Activated CD4-positive, alpha-beta T cell treated with anti-CD3 and anti-CD28 coated beads, Interleukin-10, Interleukin-2, amounts not matched to agents 100 ng/mL and 50 ng/mL, durations not matched to agents 16 hours and 8 hours (primary cell): ENCODE data around the gene TPM2.
"Not testable (repeated sequence)": the region's sequence is repeated elsewhere in the genome, so short reads cannot be mapped to it uniquely, and the experiment has no call there.

Experiments
- DNase-seq: peaks from one replicate; pipeline ENCODE4 v3.0.0-alpha.2; 2020

Gene TPM2

DNA sequence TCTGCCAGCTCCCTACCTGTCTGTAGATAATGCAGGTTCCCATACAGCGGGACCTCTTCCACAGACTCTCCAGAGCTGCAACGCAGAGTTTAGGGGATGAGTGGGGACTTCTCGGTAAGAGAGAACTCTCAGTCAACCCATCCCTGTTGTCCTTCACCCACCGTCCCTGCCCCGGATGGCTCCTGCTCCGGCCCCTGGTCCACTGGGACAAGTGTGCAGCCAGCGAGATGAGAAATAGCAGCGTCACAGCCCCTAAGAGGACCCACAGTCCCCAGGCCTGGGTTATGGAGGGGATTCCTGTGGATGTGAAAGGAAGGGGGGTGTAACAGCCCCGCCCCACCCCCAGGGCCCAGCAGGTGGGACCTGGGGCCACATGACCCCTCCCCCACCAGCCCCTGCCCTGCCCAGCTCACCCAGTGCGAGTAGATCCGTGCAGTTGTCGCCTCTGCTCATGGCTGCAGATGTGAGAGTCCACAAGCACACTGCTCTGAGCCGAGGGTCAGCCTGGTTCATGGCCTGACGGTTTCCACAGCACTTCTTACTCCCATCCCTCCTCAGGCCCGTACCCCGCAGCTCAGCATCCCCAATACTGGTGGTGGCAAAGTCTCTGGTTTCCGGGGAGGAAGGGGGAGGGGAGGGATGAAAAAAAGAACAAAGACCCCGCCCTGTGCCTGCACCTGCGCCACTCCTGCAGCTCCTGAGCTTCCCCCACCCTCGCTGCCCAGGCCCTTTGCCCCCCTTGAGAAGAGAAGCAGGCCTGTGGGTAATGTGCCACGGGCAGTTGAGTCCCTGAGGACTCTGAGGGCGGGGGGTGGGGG lies 39.2 kb downstream of the TPM2 start, which contains the start of gene SIT1:
Gene SIT1 (minus strand): TSS at position 591 of the 818 bp plus-strand sequence. CDS start 78 bp downstream, at position 513.
- peak; percentile 50 for DNase-seq

DNA sequence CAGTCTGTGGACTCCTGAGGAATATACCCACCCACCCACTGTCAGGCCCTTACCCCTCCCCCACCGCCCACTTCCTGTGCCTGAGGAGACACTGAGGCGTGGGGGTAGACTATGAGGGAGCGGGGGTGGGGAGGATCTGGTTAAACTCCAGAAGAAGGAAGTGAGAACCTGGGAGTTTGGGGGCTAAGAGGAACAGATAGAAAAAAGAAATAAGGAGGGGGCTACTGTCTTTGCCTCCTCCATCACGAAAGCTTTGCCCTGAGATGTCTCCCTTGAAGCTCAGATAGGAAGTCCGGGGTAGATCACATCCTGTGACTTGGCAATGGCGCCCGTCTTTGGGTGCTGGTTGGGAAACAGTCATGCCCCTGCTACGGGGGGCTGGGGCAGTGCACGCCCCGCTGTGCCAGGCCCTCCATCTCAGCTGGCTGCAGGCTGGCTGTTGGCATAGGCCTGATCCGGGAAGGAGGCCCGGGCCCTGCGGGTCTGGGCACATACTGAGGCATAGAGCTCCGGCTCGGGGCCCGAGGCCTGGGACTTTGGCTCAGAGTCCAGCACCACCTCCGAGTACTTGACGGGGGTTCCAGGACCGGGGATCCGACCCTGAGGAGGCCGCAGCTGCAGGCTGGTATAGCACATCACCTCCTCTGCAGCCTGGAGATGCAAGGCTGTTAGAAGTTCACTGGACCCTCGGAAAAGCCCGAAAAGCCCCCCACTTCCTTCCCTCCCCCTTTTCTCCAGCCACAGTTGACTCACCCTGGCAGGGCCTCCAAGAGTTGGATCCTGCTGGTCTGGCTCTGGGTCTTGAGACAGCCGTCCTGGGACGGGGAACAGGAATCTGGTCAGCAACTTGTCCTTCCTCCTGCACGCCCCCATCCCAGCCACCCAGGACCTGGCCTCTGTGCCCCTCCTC lies 40.0 kb downstream of the TPM2 start:
- DNase-seq: peak; percentile 65

DNA sequence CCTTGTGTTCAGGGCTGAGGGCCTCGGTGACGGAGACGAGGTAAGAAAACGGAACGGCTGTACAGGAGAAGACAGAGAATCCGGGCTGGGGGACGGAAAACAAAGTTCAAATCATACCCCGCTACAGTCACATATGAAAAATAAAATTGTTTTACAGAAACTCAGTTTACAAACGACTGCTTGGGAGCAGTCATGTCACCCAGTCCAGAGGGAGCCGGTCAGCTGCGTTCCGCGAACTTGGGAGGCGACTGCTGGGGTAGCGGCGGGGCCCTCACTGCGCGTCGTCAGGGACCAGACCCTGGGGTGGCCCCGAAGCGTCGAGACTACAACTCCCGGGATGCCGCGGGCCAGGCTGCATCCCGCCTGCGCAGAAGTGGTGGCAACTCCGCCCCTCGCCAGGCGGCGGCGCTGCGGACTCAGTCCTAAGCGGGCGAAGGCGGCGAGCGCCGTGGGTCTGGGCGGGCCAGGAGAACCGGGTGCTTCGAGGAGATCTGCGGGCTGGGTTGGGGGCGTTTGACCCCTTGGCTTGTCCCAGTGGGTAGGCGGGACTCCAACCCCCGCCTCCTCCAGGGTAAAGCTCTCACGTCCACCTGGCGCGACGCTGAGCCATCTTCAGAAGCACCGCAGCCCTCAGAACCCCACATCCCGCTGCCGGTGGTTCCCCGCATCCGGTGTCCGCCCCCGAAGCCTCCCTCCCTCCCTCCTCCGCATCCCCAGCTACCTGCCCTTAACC lies 43.0 kb downstream of the TPM2 start:
- DNase-seq: peak; percentile 94

DNA sequence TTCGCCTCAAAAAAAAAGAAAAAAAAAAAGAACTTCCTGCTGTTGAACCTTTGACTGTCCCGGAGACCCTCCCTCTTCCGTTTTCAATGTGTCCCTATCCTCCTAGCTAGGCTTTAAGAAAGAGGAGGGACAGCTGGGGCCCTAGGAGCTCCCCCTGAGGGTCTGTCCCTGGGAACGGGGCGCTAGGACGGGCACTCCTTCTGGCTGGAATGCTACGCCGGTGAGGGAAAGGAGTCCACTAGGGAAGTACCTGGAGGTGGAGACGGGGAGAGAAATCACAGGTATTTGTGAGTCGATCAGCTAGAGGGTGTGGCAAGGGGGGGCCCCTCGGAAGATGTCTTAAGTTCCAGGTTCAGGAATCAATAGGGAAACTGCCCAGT lies 43.6 kb downstream of the TPM2 start:
- DNase-seq: peak; percentile 25

DNA sequence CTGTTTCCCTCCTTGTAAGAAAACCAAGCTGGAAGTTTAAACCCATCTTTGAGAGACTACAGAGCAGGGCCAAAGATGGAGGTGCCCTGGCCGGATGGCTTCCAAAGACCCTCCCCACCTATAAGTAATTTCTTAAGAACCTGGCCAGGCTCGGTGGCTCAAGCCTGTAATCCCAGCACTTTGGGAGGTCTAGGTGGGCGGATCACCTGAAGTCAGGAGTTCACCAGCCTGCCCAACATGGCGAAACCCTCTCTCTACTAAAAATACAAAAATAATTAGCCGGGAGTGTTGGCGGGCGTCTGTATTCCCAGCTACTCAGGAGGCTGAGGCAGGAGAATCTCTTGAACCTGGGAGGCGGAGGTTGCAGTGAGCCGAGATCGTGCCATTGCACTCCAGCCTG lies 44.0 kb downstream of the TPM2 start:
- not testable (repeated sequence) for DNase-seq

DNA sequence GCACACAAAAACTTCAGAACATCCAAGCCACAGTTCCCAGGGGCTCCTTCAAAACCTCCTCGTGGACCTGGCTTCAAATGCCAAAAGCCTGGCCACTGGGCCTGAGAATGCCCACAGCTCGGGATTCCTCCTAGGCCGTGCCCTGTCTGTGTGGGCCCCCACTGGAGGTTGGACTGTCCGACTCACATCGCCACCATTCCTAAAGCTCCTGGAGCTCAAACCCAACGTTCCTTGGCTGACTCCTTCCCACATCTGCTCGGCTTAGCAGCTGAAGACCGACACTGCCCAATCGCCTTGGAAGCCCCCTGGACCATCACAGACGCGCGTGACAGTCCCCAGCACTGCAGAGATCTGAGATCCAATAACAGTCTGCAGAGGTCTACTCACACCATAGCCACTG lies 46.7 kb downstream of the TPM2 start:
- DNase-seq: no peak

DNA sequence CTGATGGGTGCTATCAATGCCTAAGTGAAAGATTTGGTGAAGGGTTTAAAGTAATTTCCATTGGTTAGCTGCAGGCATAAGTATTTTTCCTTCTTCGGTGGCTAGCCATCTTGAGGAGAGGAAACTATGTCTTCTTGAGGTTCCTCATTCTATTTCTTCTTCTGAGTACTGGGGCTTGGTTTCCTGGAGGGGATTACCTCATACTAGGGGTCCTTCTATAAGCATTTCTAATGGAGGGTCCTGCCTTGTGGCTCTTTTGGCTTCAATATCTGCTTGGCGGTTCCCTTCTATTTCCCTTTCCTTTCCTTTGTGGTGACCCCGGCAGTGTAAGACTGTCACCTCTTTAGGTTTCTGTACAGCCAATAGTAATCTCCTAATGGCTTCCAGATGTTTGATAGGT lies 48.2 kb downstream of the TPM2 start:
- DNase-seq: not testable (repeated sequence)

DNA sequence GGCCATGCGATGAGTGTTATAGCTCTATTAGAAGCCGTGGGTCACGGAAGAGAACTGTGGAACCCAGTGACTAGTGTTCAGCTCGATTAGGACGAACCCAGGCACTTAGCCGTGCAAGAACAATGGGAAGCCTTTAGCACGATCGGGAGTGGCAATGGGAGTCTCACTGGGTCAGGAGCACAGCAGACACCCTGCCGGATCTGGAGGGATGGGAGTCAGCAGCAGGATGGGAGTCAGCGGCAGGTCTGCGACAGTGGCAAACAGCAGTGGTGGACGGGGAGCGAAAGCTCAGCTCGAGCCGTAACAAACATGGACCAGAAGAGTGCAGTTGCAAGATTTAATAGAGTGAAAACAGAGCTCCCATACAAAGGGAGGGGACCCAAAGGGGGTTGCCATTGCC lies 49.3 kb downstream of the TPM2 start:
- not testable (repeated sequence) for DNase-seq

DNA sequence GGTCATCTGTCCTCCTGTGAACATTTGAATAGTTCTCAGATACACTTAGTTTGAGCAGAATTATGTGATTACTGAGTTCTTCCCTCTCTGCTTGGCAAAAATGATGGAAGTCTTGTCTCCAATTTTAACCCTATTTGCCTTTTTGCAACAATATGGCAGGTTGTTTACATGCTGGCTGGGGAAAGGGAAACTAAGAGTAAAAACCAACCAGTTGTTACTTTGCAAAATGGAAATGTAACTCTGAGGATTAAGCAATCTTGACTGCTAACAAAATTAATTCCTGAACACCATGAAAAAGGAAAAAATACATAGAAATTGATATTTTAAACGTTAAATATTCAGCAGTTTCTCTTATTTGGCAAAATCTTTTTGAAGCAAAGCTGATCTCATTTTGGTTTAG lies 50.1 kb downstream of the TPM2 start:
- no peak for DNase-seq

DNA sequence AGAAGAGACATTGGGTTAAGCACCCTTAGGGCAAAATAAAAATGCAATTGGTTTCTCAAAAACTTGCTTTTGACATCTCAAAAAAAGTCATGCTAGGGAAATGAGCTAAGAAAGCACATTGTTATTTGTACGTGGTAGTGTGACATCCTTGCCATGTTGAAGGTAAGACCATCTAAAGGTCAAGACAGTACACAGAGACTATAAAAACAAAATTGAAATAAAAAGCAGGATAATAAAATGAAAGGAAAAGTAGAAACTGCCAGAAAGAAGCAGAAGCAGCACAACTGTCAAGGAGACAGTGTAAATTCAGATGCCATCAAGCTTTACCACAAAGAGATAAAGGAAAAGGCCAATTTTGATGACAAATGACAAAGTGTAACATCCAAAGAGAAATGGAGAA lies 50.5 kb downstream of the TPM2 start:
- not testable (repeated sequence) for DNase-seq

DNA sequence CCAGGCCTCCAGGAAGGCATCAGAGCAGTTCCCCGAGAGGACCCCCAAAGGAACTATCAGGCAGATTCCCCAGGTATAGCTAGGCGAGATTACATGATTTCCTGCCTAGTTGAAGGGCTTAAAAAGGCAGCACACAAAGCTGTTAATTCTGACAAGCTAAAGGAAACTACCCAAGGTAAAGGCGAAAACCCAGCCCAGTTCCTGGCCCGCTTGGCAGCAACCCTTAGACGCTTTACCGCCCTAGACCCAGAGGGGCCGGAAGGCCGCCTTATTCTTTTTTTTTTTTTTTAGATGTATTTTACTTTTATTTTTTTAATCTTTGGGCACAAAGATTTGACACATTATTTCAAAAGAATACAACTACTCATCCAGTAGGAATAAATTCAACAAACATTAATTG lies 51.0 kb downstream of the TPM2 start:
- not testable (repeated sequence) for DNase-seq

DNA sequence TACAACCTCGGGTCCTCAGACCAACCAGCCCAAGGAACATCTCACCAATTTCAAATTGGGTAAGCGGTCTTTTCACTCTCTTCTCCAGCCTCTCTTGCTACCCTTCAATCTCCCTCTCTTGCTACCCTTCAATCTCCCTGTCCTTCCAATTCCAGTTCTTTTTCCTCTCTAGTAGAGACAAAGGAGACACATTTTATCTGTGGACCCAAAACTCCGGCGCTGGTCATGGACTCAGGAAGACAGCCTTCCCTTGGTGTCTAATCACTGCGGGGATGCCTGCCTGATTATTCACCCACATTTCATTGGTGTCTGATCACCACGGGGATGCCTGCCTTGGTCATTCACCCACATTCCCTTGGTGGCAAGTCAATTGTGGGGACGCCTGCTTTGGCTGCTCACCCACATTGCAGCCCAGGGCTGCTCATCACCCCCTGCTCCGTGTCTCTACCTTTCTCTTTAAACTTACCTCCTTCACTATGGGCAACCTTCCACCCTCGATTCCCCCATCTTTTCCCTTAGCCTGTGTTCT lies 52.2 kb downstream of the TPM2 start:
- DNase-seq: not testable (repeated sequence)

DNA sequence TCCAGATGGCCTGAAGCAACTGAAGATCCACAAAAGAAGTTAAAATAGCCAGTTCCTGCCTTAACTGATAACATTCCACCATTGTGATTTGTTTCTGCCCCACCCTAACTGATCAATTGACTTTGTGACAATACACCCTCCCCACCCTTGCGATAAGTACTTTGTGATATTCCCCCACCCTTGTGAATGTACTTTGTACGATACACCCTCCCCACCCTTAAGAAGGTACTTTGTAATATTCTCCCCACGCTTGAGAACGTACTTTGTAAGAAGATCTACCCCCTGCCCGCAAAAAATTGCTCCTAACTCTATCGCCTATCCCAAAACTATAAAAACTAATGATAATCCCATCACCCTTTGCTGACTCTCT lies 52.9 kb downstream of the TPM2 start:
- not testable (repeated sequence) for DNase-seq

DNA sequence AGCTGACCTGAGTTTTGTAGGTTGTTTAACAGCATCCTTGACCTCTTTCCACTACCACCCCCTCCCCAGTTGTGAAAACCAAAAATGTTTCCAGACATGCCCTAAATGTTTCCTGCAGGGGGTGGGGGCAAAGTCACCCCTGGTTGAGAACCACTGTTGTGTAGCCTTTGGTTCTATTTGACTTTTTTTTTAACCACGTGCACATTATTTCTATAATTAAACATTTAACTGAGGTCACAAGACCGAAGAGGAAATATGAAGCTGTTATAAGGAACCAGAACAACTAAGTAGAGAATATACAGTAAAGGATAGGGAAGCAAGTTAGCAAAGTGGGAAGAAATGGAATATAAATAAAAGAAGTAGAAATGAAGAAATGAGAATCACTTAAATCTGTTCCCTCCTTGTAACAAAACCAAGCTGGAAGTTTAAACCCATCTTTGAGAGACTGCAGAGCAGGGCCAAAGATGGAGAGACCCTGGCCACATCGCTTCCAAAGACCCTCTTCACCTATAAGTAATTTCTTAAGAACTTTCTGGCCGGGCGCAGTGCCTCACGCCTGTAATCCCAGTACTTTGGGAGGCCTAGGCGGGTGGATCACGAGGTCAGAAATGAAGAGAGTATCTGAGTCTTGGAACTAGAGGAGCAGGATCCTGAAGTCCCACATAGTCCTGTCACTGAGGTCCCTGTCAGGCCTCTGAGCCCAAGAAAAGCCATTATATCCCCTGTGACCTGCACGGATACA lies 53.4 kb downstream of the TPM2 start:
- no peak for DNase-seq

DNA sequence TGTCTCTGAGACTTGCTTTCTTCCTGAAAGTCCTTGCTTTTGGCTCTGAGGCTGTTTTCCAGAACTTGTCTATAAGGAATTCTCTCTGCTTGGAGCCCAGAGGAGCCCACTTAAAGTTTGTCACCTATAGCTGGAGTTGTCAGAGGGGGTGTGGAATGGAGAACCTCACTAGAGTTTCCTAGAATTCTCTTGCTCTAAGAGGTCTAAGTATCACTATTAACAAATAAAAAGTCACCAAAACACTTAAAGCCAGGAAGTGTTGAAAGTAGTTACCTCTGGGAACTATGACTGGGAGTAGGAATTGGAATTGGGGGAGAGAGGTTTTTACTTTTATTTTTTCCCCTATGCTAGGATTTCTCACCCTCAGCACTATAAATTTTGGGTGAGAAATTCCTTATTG lies 54.0 kb downstream of the TPM2 start:
- DNase-seq: no peak
